NOMO-1 treated with DMSO at 0.1 percent for 48 hours (cell line): ENCODE data around the gene TNFAIP6.
"Not testable (repeated sequence)": the region's sequence is repeated elsewhere in the genome, so short reads cannot be mapped to it uniquely, and the experiment has no call there.

ENCODE experiments used
- DNase-seq: peaks from one replicate; lab custom pipeline; 2025; ENCODE audit not compliant: unreplicated experiment; lab: John Stamatoyannopoulos, UW

TNFAIP6 gene

DNA sequence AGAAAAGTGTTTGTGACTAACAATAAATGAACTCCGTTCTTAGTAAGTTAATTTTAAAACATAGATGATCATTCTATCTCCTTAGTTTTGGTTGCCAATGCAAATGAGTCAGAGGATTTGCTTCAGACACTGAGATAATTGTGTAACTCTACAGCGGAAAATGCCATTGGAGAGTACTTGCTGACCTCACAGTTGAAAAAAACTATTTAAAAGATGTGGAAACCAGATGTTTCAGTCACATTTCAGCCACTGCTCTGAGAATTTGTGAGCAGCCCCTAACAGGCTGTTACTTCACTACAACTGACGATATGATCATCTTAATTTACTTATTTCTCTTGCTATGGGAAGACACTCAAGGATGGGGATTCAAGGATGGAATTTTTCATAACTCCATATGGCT lies at the start of gene TNFAIP6:
Gene TNFAIP6 (plus strand): TSS at position 234 of the 400 bp plus-strand sequence. CDS start 75 bp downstream, at position 309.
- DNase-seq, result peak; percentile 88

- DNase-seq, result not testable (repeated sequence)
These were observed 47.1 kb upstream of the TNFAIP6 start for GRCh38 chr2:151310313-151310712.

GRCh38 chr2:151312440-151312839 lies 45.0 kb upstream of the TNFAIP6 start:
- not testable (repeated sequence) for DNase-seq

- no peak for DNase-seq
These were observed 42.0 kb upstream of the TNFAIP6 start for GRCh38 chr2:151315381-151315903.

GRCh38 chr2:151325581-151326095 lies 31.8 kb upstream of the TNFAIP6 start:
- peak; percentile 36 for DNase-seq

- DNase-seq, result no peak
These were observed 30.8 kb upstream of the TNFAIP6 start for GRCh38 chr2:151326554-151326953.

DNA sequence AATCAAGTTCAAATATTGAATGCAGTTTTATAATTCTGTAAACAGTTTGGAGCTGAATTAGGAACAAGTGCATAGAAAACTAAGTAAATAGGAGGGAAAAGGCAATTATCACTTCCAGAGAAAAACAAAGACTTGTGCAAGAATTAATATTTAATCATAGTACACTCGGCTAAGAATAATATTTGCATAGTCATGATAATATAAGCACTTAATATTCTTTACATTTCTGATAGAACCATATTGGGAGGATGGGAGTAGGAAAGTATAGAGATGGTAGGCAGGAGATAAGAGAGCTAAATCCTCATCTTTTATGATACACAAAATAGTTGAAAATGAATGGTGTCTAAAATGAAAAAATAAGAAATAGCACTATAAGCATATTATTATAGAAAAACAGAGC lies 27.4 kb upstream of the TNFAIP6 start:
- DNase-seq, result no peak

DNA sequence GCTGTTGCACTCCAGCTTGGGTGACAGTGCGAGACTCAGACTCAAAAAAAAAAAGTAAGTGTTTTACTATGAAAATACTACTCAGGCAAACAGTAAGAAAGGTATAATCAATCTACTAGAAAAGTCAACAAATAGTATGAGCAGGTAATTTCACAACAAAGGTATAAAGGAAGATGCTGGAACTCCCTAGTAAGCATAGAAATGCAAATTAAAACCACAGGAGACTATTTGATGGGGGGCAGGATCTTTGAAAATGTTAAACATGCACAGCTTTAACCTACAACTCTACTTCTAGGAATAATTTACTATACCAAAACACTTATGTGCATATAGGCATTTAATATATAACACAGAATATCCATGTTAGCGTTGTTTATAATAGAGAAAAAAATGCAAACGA lies 24.3 kb upstream of the TNFAIP6 start:
- no peak for DNase-seq

DNA sequence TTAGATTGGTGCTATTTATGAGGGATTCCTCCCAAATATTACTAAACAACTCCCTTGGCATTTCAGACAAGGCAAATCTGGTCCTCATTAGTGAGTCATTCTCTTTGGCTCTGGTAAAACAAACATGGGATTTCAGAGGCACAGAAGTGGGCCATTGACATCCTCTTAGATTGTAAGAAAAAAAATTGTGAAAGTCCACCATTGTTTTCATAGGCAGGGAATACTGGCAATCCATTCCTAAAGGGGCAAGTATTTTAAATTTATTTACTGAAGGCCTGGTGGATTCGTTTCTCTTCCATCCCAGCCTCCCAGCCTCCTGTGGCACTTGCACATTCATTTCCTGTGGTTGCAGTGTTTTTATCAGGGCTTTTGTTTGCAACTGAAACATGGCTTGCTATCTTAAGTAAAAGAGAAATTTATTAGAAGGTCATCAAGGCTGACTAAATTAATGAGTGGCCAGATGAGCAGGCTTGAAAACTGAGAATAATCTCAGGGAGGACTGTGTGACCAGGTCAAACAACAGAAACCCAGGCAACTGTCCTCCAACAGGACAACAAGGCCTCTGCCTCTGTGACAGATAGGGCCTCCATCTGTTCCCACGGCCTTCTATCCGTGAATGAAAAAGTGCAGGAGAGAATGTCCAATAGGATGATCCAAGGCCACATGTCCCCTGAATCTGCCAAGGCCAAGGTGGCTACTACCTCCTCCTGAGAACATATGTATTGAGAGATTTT lies 23.1 kb upstream of the TNFAIP6 start:
- no peak for DNase-seq

GRCh38 chr2:151336863-151337371 lies 20.5 kb upstream of the TNFAIP6 start:
- no peak for DNase-seq

GRCh38 chr2:151337643-151338042 lies 19.7 kb upstream of the TNFAIP6 start:
- no peak for DNase-seq

DNA sequence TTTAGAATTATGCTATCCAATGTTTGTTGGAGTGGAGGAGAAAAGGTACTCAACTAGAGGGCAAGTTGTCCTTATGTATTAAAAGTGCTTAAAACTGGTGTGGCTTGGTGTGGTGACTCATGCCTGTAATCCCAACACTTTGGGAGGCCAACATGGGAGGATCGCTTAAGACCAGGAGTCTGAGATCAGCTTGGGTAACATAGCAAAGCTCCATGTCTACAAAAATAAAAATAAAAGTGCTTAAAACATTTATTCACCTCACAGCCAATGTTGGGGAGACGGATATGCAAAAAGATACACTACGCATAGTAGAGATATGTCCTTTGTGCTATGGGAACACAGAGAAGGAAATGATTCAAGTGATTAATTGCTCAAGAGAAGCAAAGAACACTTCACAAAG lies 19.3 kb upstream of the TNFAIP6 start:
- DNase-seq, result no peak

DNA sequence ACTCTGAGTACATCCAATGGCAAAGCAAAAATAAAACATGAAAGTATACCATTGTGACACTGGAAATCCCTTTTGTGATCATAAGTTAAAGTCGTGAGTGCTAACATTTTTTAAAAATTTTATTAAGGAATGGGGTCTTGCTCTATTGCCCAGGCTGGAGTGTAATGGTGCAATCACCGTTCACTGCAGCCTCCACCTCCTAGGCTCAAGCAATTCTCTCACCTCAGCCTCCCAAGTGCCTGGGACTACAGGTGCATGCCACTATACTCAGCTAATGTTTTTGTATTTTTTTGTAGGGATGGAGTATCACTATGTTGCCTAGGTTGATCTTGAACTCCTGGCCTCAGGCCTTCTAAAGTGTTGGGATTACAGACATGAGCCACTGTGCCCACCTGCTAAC lies 14.3 kb upstream of the TNFAIP6 start:
- DNase-seq, result no peak

DNA sequence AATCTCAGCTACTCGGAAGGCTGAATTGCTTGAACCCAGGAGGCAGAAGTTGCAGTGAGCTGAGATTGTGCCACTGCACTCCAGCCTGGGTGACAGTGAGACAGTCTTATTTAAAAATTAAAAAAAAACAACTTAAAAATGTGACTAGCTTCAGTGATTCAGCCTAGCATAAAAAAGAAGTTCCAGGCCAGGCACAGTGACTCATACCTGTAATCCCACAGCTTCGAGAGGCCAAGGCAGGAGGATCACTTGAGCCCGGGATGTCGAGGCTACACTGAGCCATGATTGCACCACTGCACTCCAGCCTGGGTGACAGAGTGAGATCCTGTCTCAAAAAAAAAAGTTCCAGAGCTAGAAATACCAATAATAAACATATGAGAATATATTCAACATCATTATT lies 13.2 kb upstream of the TNFAIP6 start:
- not testable (repeated sequence) for DNase-seq

GRCh38 chr2:151344906-151345305 lies 12.5 kb upstream of the TNFAIP6 start:
- no peak for DNase-seq

GRCh38 chr2:151347294-151347693 lies 10.1 kb upstream of the TNFAIP6 start:
- no peak for DNase-seq

DNA sequence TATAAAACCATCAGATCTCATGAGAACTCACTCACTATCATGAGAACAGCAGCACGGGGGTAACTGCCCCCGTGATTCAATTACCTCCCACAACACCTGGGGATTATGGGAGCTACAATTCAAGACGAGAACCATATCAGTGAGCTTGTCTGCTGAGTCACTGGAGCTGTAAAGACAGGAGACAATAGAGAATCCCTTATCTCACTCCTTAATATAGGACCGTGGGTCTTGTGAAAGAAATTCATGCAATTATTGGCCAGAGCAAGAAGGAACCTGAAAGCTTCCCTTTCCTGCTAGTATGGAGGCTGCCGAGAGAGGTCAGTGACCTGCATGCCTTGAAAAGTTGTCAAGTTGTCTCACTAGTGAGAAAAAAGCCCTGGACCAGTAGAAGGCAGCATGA lies 9.5 kb upstream of the TNFAIP6 start:
- peak; percentile 35 for DNase-seq

GRCh38 chr2:151350579-151351195 lies 6.7 kb upstream of the TNFAIP6 start:
- no peak for DNase-seq

- no peak for DNase-seq
These were observed 3.4 kb upstream of the TNFAIP6 start for GRCh38 chr2:151353995-151354394.

DNA sequence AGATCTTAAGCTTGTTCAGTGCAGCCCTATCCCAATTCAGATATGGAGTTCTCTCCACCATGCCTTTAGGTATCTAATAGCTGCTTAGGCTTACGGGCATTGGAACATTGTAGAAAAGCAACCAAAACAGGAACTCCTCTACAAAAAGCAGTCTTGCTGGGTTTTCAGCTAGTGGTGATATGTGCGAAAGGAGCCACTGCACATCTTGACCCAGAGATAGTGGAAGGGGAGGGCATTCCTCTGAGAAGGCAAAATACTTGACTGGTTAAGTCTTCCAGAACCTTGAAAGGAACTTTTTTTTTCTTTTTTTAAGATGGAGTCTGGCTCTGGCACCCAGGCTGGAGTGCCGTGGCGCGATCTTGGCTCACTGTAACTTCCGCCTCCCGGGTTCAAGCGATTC lies 2.6 kb upstream of the TNFAIP6 start:
- DNase-seq, result no peak

GRCh38 chr2:151358166-151358970 lies 976 bp downstream of the TNFAIP6 start:
- no peak for DNase-seq
